GM23248 (cell line): ENCODE data around the gene SLC9A9. TPM values are rescaled to one million over a fixed set of nuclear protein-coding genes. Genes with fewer than 3 reads are reported as not detected.

Source experiments
- DNase-seq: peaks from one replicate; pipeline ENCODE4 v3.0.0-alpha.2; 2015
- H2AFZ ChIP-seq: fragments of 200-600 bp; sonication (generic); 2 replicates; pipeline ENCODE4 v1.6.1; 2016; ENCODE audit warnings: antibody characterized with exemption
- H3F3A ChIP-seq: fragments of 200-600 bp; sonication (generic); 2 replicates; pipeline ENCODE4 v1.6.1; 2016; ENCODE audit warnings: mild to moderate bottlenecking, antibody characterized with exemption, mixed run types; ENCODE audit not compliant: insufficient read depth
- H3K27ac ChIP-seq: fragments of 200-600 bp; sonication (generic); 2 replicates; pipeline ENCODE4 v1.5.1; 2016; ENCODE audit warnings: mild to moderate bottlenecking
- H3K27me3 ChIP-seq: fragments of 200-600 bp; sonication (generic); replicated peaks from 2 replicates; pipeline ENCODE4 v1.6.1; 2016; ENCODE audit warnings: mild to moderate bottlenecking; ENCODE audit not compliant: insufficient read depth
- H3K36me3 ChIP-seq: fragments of 200-600 bp; sonication (generic); 2 replicates; pipeline ENCODE4 v1.6.1; 2016; ENCODE audit warnings: low read depth, mild to moderate bottlenecking
- H3K4me1 ChIP-seq: fragments of 200-600 bp; sonication (generic); 2 replicates; pipeline ENCODE4 v1.6.1; 2016; ENCODE audit warnings: mild to moderate bottlenecking; ENCODE audit not compliant: insufficient read depth
- H3K4me2 ChIP-seq: fragments of 200-600 bp; sonication (generic); one replicate; pipeline ENCODE4 v1.6.1; 2016; ENCODE audit warnings: mild to moderate bottlenecking; ENCODE audit not compliant: unreplicated experiment
- H3K4me3 ChIP-seq: fragments of 200-600 bp; sonication (generic); 2 replicates; pipeline ENCODE4 v1.5.1; 2016; ENCODE audit warnings: mild to moderate bottlenecking
- H3K79me2 ChIP-seq: fragments of 200-600 bp; sonication (generic); 2 replicates; pipeline ENCODE4 v1.6.1; 2016; ENCODE audit warnings: mild to moderate bottlenecking; ENCODE audit not compliant: insufficient read depth
- H3K9ac ChIP-seq: fragments of 200-600 bp; sonication (generic); 2 replicates; pipeline ENCODE4 v1.6.1; 2016; ENCODE audit warnings: mild to moderate bottlenecking
- H3K9me2 ChIP-seq: fragments of 200-600 bp; sonication (generic); 2 replicates; pipeline ENCODE4 v1.6.1; 2016; ENCODE audit warnings: mixed run types, mild to moderate bottlenecking, moderate library complexity; ENCODE audit not compliant: insufficient read depth
- H3K9me3 ChIP-seq: fragments of 200-600 bp; sonication (generic); one replicate; pipeline ENCODE4 v1.6.1; 2017; ENCODE audit warnings: low read depth
- H4K20me1 ChIP-seq: fragments of 200-600 bp; sonication (generic); 2 replicates; pipeline ENCODE4 v1.6.0; 2016; ENCODE audit not compliant: insufficient read depth
- EZH2 ChIP-seq: fragments of 200-600 bp; sonication (generic); IDR thresholded peaks from 2 replicates; pipeline ENCODE4 v1.6.1; 2018; ENCODE audit warnings: antibody characterized with exemption, mild to moderate bottlenecking; ENCODE audit not compliant: insufficient read depth, poor library complexity, severe bottlenecking
- EZH2phosphoT487 ChIP-seq: fragments of 200-600 bp; sonication (generic); IDR thresholded peaks from 2 replicates; pipeline ENCODE4 v1.6.1; 2018; ENCODE audit warnings: antibody characterized with exemption, moderate library complexity, mild to moderate bottlenecking, low read depth; ENCODE audit not compliant: insufficient read depth
- WGBS, 2 experiments: methylation state at CpG; one replicate each; pipeline ENCODE4 v1.1.6; 2015 to 2017; ENCODE audit warnings: low lambda C conversion rate in 2 of 2, low coverage in 1 of 2; ENCODE audit errors: missing lambda C conversion rate in 2 of 2; 5-methylcytosine and 5-hydroxymethylcytosine counted together
- in situ Hi-C: fragments of 300-500 bp; cut with MboI; formaldehyde crosslinking; loops from 2 replicates; pipeline ENCODE4 v1.15.0; 2020
- polyA plus RNA-seq: library from polyadenylated mRNA; unstranded; fragments of >200 nt; fragmentation: Nextera tagmentation; extraction: Ambion mirVana; gene quantifications from 2 replicates; pipeline ENCODE4 v1.2.1, GENCODE V29; 2016
- total RNA-seq: library from RNA; depleted of rRNA; stranded (reverse); fragments of >200 nt; shearing (Covaris generic); gene quantifications from 2 replicates; pipeline ENCODE4 v1.2.3, GENCODE V29; 2014

SLC9A9 gene
- total and polyA plus RNA-seq, 2 experiments from 2014 or later, result 2.8 to 3.2 TPM

- H3K9me2 ChIP-seq, result no peaks in the 10 kb centered on the region
- H4K20me1 ChIP-seq, result no peaks in the 10 kb centered on the region
- no peak overlapping the region for H3K4me2 ChIP-seq
- H3K27ac ChIP-seq, result no peak overlapping the region
- no peak overlapping the region for H3K9ac ChIP-seq
- no peak for DNase-seq
- H3K4me3 ChIP-seq, result no peak overlapping the region
- no peaks in the 10 kb centered on the region for H3K4me1 ChIP-seq
- H3K36me3 ChIP-seq, result no peaks in the 10 kb centered on the region
- no peak for TF ChIP-seq EZH2
- TF ChIP-seq EZH2phosphoT487, result no peak
- in situ Hi-C loops, result no loop called here
- no peaks in the 10 kb centered on the region for H3K79me2 ChIP-seq
- H3F3A ChIP-seq, result no peaks in the 10 kb centered on the region
- 90 to 93% methylated on average over 7 of the region's 7 CpGs for WGBS, 2 experiments
- H3K9me3 ChIP-seq, result no peaks in the 10 kb centered on the region
- H2AFZ ChIP-seq, result no peak overlapping the region
- no peaks in the 10 kb centered on the region for H3K27me3 ChIP-seq
These were observed 375.3 kb downstream of the SLC9A9 start for GRCh38 chr3:143472731-143473523.

DNA sequence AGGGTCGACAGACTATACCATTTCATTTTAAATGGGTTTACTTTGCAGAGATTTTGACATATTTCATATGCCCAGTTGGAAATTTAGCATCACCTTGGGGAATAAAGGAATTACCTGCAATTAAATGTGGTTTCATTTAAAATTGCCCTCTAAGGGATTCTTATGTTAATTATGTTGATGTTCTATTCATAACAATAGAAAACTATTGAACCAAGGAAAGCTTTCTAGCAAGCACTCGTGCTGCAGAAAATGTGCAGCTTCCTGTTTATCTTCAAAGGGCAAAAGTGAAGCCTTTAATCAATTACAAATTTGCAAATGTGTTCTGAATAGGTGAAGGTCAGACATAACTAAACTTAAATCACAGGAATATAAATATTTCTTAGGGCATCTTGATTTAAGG, 376.6 kb downstream of the SLC9A9 start:
- Histone ChIP-seq H3K36me3 (no peaks in the 10 kb centered on the region), H3K27me3 (no peaks in the 10 kb centered on the region), H3K4me3 (no peak overlapping the region), H3K27ac (no peak overlapping the region), H2AFZ (no peak overlapping the region), H3K9ac (no peak overlapping the region), H3K79me2 (no peaks in the 10 kb centered on the region), H3K4me2 (no peak overlapping the region), H3K9me2 (no peaks in the 10 kb centered on the region), H3K9me3 (no peaks in the 10 kb centered on the region), H4K20me1 (no peaks in the 10 kb centered on the region), H3F3A (no peaks in the 10 kb centered on the region), H3K4me1 (no peaks in the 10 kb centered on the region)
- DNase-seq, result no peak
- WGBS, 2 experiments, result 73 to 76% methylated on average over 2 of the region's 2 CpGs
- in situ Hi-C loops, result no loop called here
- TF ChIP-seq EZH2 (no peak), EZH2phosphoT487 (no peak)

DNA sequence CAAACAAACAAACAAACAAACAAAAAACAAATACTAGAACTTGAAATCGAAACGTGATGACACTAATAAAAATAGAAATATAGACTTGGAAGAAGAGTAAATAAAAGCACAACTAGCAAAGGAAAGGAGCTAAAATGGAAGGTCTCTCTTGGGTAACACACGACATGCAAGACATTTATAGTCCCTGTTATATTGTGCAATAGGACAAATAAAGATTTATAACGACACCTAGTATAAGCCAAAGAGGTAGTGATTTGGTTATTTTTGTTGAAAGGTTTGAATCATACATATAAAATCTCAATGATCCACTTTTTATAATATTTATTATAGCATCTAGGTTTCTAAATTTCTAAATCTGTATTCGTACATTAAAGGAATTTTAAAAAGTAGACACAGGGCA, 379.1 kb downstream of the SLC9A9 start:
- DNase-seq, result no peak
- H3F3A ChIP-seq, result no peaks in the 10 kb centered on the region
- no peaks in the 10 kb centered on the region for H3K27me3 ChIP-seq
- H3K27ac ChIP-seq, result no peak overlapping the region
- H3K9ac ChIP-seq, result no peak overlapping the region
- no peak overlapping the region for H2AFZ ChIP-seq
- no peak overlapping the region for H3K4me2 ChIP-seq
- 85 to 86% methylated on average over 5 of the region's 5 CpGs for WGBS, 2 experiments
- no peaks in the 10 kb centered on the region for H3K9me2 ChIP-seq
- in situ Hi-C loops, result no loop called here
- H3K36me3 ChIP-seq, result no peaks in the 10 kb centered on the region
- H3K79me2 ChIP-seq, result no peaks in the 10 kb centered on the region
- H4K20me1 ChIP-seq, result no peaks in the 10 kb centered on the region
- TF ChIP-seq EZH2 (no peak), EZH2phosphoT487 (no peak)
- no peaks in the 10 kb centered on the region for H3K9me3 ChIP-seq
- no peak overlapping the region for H3K4me3 ChIP-seq
- H3K4me1 ChIP-seq, result no peaks in the 10 kb centered on the region

DNA sequence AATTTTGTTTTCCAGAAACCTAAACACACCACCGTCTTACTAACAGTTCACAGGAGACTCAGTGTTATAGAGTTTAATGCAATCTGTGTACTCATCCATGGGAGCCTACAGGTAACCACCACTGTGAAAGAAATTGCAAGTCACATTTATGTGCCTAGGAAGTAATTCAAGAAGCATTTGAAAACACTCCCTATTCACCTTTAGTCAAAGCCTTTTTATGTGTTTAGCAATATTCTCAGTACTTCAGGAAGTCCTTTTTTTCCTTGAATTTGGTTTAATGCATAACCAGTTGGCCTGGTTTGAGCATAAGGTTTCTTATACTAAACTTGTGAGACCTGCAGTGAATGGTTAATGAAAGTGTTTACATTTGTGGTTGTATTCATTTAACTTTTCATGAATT, 382.6 kb downstream of the SLC9A9 start:
- TF ChIP-seq EZH2 (no peak), EZH2phosphoT487 (no peak)

More for the DNA sequence above, 382.6 kb downstream of the SLC9A9 start:
- no peaks in the 10 kb centered on the region for H3K27me3 ChIP-seq
- H3K9me3 ChIP-seq, result no peaks in the 10 kb centered on the region
- H3K4me2 ChIP-seq, result no peak overlapping the region
- no peaks in the 10 kb centered on the region for H3K79me2 ChIP-seq
- H3F3A ChIP-seq, result no peaks in the 10 kb centered on the region
- in situ Hi-C loops, result no loop called here
- no peaks in the 10 kb centered on the region for H4K20me1 ChIP-seq
- no peak for DNase-seq
- H3K9me2 ChIP-seq, result no peaks in the 10 kb centered on the region
- no peak overlapping the region for H3K4me3 ChIP-seq
- H3K9ac ChIP-seq, result no peak overlapping the region
- WGBS, 2 experiments, result 97 to 100% methylated on average over 1 of the region's 1 CpG
- H3K4me1 ChIP-seq, result no peaks in the 10 kb centered on the region
- no peaks in the 10 kb centered on the region for H3K36me3 ChIP-seq
- H2AFZ ChIP-seq, result no peak overlapping the region
- no peak overlapping the region for H3K27ac ChIP-seq
